GM19372 (cell line): ENCODE results near the gene TMEFF1.
"Not testable (repeated sequence)": the region's sequence is repeated elsewhere in the genome, so short reads cannot be mapped to it uniquely, and the experiment has no call there.

Experiments
- ATAC-seq: cut with Tn5 transposase; IDR thresholded peaks from one replicate; pipeline ENCODE4 v1.9.1; 2021; ENCODE audit warnings: mild to moderate bottlenecking, low read depth, moderate library complexity; ENCODE audit not compliant: unreplicated experiment

TMEFF1 gene

DNA sequence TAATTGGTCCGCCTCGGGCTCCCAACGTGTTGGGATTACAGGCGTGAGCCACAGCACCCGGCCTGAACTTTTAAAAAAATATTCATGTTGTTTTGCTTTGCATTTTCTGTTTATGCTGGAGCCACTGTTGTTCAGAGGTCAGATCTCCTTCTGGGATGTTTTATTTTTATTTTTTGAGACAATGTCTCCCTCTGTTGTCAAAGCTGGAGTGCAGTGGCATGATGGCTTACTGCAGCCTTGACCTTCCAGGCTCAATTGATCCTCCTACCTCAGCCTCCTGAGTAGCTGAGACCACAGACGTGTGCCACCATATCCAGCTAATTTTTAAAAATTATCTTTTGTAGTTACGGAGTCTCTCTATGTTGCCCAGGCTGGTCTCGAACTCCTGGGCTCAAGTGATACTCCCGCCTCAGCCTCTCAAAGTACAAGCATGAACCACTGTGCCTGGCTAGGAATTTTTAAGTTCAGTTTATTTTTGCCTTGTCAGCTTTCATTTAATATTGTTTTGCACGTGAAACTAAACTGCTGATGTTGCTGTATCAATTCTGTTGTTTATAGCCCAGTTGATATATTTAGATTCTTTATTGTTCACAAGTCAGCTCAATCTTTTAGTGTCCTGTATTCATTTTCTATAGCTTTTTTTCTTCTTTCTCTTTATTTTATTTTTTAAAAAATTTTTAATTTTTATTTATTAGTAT lies 13.7 kb downstream of the TMEFF1 start:
- no peak for ATAC-seq

DNA sequence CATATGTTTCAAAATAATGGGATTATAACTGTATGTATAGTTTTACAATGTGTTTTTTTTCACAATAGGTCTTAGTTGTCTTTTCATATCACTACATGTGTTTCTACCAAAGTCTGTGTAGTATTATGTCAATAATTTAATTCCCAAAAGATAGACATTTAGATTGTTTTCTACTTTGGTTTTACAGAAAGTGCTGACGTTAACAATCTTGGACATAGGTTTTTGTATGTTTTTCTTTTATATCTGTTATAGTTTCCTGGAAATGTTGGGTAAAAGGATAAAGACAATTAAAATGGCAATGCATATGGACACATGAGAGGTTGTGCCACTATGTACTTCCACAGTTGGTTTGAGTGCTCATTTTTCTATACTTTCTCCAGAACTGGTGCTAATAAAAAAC lies 15.2 kb downstream of the TMEFF1 start:
- no peak for ATAC-seq

DNA sequence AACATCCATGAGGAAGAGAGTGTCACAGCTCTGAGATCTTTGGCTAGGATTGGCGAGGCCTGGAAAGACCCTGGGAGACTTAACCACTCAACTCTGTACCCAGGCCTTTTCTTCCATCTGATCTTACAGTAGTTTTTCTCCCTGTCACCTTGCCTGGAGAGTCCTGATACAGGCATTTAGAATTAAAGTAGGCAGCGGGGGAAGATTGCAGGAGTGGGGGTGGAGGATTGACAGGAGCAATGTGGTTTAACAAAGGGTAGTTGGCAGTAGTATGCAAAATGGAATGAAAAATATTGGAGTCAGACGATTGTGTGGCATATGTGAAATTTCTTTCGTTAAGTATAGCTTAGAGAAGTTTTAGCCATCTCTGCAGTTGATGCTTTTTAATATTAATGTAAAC lies 16.9 kb downstream of the TMEFF1 start:
- no peak for ATAC-seq

DNA sequence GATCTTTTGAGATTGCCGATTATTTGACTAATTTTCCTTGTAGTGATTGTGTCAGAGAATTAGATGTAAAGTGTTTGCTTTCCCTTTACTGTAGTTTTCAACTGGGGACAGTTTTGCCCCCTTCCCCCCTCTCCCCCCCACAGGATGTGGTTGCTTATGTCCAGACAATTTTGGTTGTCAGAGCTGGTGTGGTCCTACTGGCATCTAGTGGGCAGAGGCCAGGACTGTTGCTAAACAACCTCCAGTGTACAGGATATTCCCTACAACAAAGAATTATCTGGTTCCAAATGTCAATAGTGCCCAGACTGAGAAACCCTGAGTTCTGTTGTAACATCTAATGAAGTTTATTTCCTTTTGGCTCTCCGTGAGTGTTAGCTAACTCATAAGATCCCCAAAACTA lies 20.0 kb downstream of the TMEFF1 start:
- no peak for ATAC-seq

DNA sequence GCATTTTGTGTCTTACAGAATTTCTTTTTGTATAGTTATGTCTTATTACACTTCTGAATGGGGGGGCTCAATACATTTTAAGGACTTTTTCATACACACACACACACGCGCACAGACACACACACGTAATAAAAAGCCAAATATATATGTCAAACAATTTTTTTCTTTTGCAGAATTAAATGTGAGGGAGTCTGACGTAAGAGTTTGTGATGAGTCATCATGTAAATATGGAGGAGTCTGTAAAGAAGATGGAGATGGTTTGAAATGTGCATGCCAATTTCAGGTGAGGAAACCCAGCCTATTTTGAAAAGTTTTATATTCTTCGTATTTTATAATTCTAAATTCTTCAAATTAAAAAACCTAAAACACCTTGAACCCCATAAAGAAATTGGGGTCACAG lies 25.6 kb downstream of the TMEFF1 start:
- ATAC-seq, result no peak

DNA sequence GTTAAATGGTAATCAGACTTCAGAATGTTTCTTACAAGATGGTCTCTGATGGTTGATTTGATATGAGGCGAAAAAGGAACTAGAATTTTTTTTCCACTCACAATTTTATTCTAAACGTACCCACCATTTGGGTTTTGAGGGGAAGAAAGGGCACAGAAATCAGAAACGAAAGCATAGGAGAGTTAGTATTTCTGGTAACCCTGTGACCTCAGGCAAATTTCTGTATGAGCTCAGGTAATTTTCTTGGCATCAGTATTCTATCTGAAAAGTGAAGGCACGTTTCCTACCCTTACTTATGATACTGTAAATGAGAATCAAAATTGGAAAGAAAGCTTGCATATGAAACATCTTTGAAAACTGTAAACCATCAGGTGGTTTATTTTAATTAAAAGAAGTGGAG lies 26.5 kb downstream of the TMEFF1 start:
- ATAC-seq, result no peak

DNA sequence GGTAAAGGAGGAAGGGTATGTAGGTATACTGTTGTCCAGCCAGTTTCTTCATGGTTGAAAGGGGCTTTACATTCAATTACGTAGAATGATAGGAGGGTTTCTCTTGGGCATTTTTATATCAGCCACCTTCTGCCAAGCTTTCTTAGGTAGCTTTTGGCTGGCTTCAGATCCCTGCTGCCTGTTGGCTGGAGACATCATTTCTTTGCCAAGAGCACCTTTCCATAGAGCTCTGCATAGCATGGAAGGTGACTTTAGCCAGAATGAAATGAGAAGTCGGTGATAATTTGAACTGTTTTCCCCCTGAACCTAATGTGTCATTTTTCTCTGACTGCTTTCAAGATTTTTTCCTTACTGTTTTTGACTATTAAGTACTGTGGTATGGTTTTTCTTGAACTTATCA lies 26.9 kb downstream of the TMEFF1 start:
- ATAC-seq, result no peak

DNA sequence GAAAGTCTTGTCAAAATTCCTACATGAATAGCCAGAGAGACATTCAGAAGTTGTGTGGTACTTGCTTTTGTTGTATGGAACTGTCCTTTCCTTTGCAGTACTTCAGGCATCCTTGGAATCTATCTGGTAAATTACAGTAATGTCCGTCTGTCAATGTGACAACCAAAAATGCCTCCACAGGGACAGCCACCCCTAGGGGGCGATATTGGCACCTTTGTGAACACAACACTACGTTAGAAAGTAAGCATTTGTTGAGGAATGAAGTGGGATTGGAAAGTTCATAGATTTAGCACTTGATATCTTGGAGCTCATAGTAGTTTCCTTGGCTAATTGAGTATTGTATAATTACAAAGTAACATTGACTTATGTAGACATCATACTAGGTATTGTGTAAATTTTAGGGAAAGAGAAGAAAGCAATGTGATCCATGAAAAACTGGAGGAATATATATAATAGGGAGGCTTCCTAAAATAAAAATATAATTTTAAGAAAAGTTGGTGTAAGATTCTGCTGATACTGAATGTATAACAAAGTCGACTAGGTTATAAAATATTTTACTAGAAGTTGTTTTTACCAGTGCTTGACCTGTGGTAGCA lies 32.7 kb downstream of the TMEFF1 start:
- ATAC-seq, result peak; percentile 52

DNA sequence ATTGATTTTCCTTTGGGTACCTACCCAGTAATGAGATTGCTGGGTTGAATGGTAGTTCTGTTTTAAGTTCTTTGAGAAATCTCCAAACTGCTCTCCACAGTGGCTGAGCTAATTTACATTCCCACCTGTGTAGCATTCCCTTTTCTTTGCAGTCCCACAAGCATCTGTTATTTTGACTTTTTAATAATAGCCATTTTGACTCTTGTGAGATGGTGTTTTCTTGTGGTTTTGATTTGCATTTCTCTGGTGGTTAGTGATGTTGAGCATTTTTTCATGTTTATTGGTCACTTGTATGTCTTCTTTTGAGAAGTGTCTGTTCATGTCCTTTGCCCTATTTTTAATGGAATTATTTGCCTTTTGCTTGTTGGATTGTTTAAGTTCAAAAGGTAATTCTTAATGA lies 34.4 kb downstream of the TMEFF1 start:
- ATAC-seq, result not testable (repeated sequence)

DNA sequence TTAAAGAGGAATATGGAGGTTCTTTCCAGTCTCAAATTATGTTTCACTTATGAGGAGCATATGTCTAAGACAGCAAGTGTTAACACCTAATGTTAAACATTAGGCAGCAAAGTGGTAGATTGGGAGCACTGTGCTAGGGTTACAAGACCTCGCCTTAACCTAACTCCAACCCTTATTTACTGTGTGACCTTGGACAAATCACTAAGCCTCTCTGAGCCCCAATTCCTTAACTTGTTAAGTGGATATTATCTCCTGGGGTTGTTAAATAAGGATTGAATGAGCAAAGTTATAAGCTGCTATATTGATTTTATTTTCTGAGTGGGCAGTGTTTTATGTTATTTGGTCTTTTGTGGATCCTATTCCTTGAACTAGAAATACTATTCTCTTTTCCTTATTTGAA lies 38.3 kb downstream of the TMEFF1 start:
- no peak for ATAC-seq

DNA sequence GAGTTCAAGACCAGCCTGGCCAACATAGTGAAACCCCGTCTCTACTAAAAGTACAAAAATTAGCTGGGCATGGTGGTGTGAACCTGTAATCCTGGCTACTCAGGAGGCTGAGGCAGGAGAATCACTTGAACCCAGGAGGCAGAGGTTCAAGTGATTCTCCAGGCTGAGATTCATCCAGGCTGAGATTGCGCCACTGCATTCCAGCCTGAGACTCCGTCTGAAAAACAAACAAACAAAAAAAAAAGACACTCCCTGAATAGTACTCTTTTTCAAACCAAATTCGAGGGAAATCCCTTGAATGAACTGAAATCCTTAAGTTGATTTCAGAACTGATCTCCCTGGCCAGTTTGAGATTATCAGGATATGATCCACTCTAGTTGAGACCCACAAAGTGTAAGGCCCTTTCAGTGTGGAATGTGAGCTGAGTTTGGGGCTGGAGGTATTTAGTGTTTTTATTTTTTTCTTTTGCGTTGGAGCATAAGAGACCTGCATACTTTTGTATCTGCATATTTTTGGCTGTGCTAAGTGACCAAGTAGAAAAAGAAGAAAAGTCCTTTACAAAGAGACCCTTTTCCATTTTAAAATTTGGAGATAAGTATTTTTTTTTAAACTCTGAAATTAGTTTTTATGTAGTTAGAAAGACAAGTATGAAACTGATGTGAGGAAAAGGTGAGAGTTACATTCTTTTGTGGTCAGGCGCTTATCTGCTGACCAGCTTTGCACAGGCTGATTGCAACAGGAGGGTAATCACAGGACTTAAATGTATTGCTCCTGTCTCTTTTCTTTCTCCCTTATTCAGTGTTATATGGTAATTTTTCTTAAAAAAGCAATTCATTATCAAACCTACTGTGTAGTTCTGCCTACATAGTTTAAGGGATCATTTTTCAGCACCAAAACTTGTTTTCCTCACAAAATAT lies 42.9 kb downstream of the TMEFF1 start:
- no peak for ATAC-seq

DNA sequence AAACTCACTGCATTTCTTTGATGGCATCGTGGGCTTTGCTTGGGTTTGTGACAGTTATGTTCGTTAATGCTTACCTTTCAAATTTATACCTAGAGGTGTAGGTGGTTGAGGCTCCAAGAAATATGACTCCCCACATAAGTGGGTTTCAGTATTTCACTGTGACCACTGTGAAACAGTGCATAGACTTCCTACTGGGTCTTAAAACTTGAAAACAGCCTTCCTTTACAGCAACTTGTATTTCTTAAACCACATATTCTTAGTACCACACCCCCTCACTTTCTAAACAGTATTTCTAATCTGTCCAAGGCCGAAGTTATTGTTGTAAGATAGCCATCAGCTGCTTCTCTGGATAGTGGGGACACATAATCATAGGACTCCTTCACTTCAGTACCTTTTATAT lies 48.3 kb downstream of the TMEFF1 start:
- ATAC-seq, result no peak

DNA sequence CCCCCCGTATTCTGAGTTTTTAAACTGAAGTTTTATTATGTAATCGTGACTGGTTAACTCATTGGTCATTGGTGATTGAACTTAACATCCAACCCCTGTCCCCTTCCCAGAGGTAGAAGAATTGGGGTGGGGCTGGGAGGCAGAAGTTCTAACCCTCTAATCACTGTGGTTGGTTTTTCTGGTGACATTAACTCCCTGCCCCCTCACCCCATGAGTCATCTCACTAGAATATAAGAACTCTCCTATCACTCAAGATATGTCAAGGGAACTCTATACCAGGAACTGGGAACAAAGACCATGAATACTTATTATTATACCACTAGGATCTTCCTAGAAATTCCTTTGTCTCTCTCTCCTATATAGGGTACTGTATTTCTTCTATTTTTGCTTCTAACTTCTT lies 52.6 kb downstream of the TMEFF1 start:
- ATAC-seq, result no peak

DNA sequence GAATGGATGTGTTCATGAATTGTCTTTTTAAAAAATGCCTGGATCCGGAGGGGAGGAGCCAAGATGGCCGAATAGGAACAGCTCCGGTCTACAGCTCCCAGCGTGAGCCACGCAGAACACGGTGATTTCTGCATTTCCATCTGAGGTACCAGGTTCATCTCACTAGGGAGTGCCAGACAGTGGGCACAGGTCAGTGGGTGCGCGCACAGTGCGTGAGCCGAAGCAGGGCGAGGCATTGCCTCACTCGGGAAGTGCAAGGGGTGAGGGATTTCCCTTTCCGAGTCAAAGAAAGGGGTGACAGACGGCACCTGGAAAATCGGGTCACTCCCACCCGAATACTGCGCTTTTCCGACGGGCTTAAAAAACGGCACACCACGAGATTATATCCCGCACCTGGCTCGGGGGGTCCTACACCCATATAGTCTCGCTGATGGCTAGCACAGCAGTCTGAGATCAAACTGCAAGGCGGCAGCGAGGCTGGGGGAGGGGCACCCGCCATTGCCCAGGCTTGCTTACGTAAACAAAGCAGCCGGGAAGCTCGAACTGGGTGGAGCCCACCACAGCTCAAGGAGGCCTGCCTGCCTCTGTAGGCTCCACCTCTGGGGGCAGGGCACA lies 54.3 kb downstream of the TMEFF1 start:
- not testable (repeated sequence) for ATAC-seq

DNA sequence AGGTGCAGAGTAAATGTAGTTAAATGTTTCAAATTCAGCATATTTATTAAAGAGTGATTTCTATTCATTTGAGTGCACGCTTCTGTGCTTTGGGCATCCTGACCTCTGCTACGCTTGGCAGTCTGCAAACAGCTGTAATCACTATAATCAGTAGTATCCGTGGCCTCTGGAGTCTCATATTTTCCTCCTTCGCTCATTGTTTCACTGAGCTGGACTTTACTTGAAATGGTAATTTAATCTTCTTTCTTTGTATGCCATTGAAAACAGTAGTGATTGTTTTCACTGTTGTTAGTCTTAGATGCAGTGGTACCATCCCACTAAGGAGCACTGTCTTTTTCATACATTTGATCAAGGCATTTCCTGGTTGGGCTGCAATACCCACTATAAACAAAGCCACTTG lies 61.5 kb downstream of the TMEFF1 start:
- no peak for ATAC-seq

DNA sequence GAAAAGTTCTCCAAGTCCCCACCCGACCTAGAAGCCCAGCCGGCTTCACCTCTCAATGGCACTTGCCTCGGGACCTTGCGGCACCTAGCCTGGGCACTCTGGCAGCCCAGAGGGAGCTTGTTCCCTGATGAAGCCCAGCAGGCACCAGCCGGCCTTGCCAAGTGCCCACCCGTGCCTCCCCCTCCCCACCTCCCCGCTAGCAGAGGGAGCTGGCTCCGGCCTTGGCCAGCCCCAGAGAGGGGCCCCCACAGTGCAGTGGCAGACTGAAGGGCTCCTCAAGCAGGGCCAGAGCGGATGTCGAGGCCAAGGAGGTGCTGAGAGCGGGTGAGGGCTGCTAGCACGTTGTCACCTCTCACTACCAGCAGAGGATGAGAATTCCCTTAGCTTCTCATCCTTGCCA lies 67.4 kb downstream of the TMEFF1 start:
- ATAC-seq, result no peak

DNA sequence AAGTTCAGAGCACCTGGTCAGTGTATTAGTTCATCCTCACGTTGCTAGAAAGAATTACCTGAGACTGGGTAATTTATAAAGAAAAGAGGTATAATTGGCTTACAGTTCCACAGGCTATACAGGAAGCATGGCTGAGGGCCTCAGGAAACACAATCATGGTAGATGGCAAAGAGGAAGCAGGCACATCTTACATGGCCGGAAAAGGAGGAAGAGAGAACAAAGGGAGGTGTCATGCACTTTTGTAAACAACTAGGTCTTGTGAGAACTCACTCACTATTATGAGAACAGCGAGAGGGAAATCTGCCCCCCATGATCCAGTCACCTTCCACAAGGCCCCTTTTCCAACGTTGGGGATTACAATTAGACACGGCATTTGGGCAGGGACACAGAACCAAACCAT lies 76.1 kb downstream of the TMEFF1 start:
- ATAC-seq, result no peak

DNA sequence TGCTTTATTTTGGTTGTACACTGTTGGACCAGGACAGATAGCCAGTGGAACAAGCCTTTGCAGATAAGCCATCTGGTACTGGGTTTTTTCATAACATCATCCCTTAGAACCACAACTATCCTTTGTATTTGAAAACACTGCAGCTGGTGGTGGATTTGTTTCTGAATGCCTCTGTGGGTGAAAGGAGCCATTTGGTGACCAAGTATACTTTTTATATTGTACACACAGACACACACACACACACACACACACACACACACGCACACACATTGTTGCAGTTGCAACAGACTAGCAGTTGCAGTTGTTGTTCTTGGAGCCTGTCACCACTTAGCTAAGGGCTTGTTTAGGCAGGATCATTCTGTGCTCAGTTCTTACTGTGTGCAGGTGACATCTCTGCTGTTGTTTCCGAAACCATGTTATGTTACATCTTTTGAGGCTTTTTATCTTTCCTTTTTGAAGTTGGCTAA lies 82.0 kb downstream of the TMEFF1 start:
- ATAC-seq, result peak; percentile 48

DNA sequence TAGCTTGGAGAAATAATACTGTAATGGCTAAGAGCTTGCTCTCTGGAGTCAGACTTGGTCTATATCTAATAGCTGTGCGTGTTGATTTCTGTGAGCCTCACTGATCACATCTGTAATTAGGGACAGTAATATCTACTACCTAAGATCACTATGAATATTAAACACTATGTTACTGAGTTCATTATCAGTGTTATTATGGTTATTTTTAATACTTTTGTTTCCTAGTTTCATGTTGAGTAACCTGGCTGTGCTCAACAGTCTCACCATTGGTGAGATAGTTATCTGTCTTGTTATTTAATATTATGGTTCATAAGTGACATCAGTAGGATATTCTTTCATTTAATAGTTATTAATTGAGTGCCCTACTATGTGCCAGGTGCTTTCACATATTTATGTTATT lies 82.5 kb downstream of the TMEFF1 start:
- peak; percentile 79 for ATAC-seq

DNA sequence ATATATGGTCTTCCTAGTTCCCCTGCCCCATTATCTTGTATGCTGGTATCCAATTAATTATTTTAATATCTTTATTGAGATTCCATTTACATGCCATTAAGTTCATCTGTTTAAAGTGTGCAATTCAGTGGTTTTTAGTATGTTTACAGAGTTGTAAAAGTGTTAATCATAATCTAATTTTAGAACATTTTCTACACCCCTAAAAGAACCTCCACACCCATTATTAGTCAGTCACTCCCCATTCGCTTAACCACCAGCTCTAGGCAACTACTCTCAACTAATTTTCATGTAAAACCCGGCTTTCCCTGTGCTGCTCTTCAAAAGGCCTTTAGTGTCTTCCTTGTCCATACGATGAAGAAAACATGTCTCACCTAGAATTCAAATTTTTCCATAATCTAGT lies 84.1 kb downstream of the TMEFF1 start:
- ATAC-seq, result no peak

DNA sequence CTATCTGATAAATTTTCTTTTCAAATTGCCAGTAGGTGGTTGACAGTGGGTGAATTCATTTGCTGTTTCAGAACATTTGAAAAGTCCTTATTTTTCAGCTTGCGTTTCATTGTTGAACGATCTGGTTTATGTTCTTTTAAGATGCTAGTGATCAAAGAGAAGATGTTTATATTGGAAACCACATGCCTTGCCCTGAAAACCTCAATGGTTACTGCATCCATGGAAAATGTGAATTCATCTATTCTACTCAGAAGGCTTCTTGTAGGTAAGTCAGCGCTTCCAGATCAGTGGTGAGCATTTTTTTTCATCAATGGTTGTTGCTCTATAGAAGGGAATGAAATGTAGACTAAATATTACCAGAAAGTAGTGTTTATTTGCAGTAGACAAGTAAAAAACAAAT lies 88.3 kb downstream of the TMEFF1 start:
- ATAC-seq, result no peak
